ENCODE results near the gene CELF4.

- TF ChIP-seq CTCF (IDR thresholded peaks at IDR 0.05; ENCODE audit: borderline replicate concordance, extremely low read depth, low read length, poor library complexity, severe bottlenecking) (no peak), EZH2 (IDR thresholded peaks at IDR 0.05; ENCODE audit: borderline replicate concordance, low read depth, low read length, severe bottlenecking) (no peak)
Measured at GRCh38 chr18:37409878-37410277, 155.7 kb downstream of the CELF4 start.

Data from DND-41 (cell line).